HCT116 (cell line): ENCODE results near the gene BACE1. TPM values are rescaled to one million over a fixed set of nuclear protein-coding genes. Genes with fewer than 3 reads are reported as not detected.

Source experiments
- ATAC-seq: fragments of 200-7000 bp; cut with Tn5 transposase; 2 replicates; pipeline ENCODE4 v1.9.1; 2020; ENCODE audit warnings: mild to moderate bottlenecking, moderate library complexity
- BruUV-seq: library from RNA; stranded (reverse); fragments of 400-500 nt; replicated peaks from 2 replicates; lab custom pipeline; 2021; lab: Mats Ljungman, UMichigan
- CTCF ChIA-PET: fragments of 300-600 bp; sonication (Branson Sonifier 250); formaldehyde crosslinking; loops from one replicate; lab custom pipeline; 2021; ENCODE audit warnings: antibody characterized with exemption; lab: Charles Lee
- POLR2A ChIA-PET: fragments of 300-600, 350-600 bp; sonication (Branson Sonifier 250); formaldehyde crosslinking; loops from one replicate; lab custom pipeline; 2021; ENCODE audit warnings: antibody characterized with exemption; lab: Charles Lee
- RAD21 ChIA-PET, 2 experiments: fragments of 300-600 bp; sonication (Branson Sonifier 250); formaldehyde crosslinking; loops; one replicate each; lab custom pipeline; 2023; ENCODE audit warnings: low total read pairs in 2 of 2; ENCODE audit not compliant: uncharacterized antibody in 2 of 2, unreplicated experiment in 2 of 2, low non-redundant PET in 1 of 2; lab: Charles Lee
- DNase-seq: peaks from one replicate; pipeline ENCODE4 v3.0.0-alpha.2; 2010; ENCODE audit warnings: low read depth, low spot score
- H2AFZ ChIP-seq: fragments of 200-600 bp; shearing (Covaris generic), sonication (generic); 2 replicates; pipeline ENCODE4 v1.6.1; 2017; ENCODE audit warnings: low read depth, mixed run types, mixed read lengths, antibody characterized with exemption, low read length; ENCODE audit not compliant: poor library complexity, severe bottlenecking
- H3K27ac ChIP-seq: 2 replicates; pipeline ENCODE4 v1.5.1; 2012; ENCODE audit warnings: low read depth, low read length
- H3K27me3 ChIP-seq: fragments of 200-600 bp; sonication (generic); 2 replicates; pipeline ENCODE4 v1.6.1; 2016; ENCODE audit warnings: mixed run types, low read length, mixed read lengths; ENCODE audit not compliant: insufficient read depth
- H3K36me3 ChIP-seq, 2 experiments: fragments of 200-500 bp in 1 of 2; fragments of 200-600 bp in 1 of 2; sonication (Bioruptor generic) in 1 of 2; sonication (generic) in 1 of 2; 2 replicates each; pipeline versions ENCODE4 v1.5.1 to v1.6.1; 2014 to 2016; ENCODE audit warnings: low read length in 2 of 2, inconsistent platforms in 1 of 2, mixed read lengths in 1 of 2, mixed run types in 1 of 2; ENCODE audit not compliant: insufficient read depth in 2 of 2, control insufficient read depth in 1 of 2
- H3K4me1 ChIP-seq, 2 experiments: fragments of 200-600 bp in 1 of 2; sonication (generic) in 1 of 2; 2 replicates each; pipeline versions ENCODE4 v1.5.1 to v1.6.1; 2012 to 2017; ENCODE audit warnings: low read length in 2 of 2, inconsistent platforms in 1 of 2, mild to moderate bottlenecking in 1 of 2, mixed read lengths in 1 of 2, mixed run types in 1 of 2, moderate library complexity in 1 of 2; ENCODE audit not compliant: insufficient read depth in 2 of 2, control insufficient read depth in 1 of 2
- H3K4me2 ChIP-seq: fragments of 200-600 bp; sonication (generic); 2 replicates; pipeline ENCODE4 v1.6.1; 2017; ENCODE audit warnings: mixed run types, low read length, mixed read lengths
- H3K4me3 ChIP-seq, 2 experiments: fragments of 200-600 bp in 1 of 2; sonication (generic) in 1 of 2; replicated peaks in 1 of 2; 2 replicates each; pipeline ENCODE4 v1.5.1; 2011 to 2016; ENCODE audit warnings: low read length in 2 of 2, control low read depth in 1 of 2, low read depth in 1 of 2, mild to moderate bottlenecking in 1 of 2, mixed read lengths in 1 of 2, mixed run types in 1 of 2
- H3K79me2 ChIP-seq: fragments of 200-600 bp; sonication (generic); 2 replicates; pipeline ENCODE4 v1.6.1; 2017; ENCODE audit warnings: mild to moderate bottlenecking, mixed run types, low read length, moderate library complexity, mixed read lengths; ENCODE audit not compliant: insufficient read depth
- H3K9ac ChIP-seq: fragments of 200-600 bp; sonication (generic); 2 replicates; pipeline ENCODE4 v1.6.1; 2016; ENCODE audit warnings: low read length, mixed read lengths
- H3K9me2 ChIP-seq: fragments of 200-600 bp; sonication (generic), shearing (Covaris generic); 2 replicates; pipeline ENCODE4 v1.6.1; 2017; ENCODE audit warnings: mixed run types, mild to moderate bottlenecking, moderate library complexity; ENCODE audit not compliant: insufficient read depth
- H3K9me3 ChIP-seq, 2 experiments: fragments of 200-500 bp in 1 of 2; fragments of 200-600 bp in 1 of 2; sonication (Bioruptor generic) in 1 of 2; sonication (generic) in 1 of 2; 2 replicates each; pipeline ENCODE4 v1.6.1; 2014 to 2017; ENCODE audit warnings: low read length in 2 of 2, mixed read lengths in 2 of 2, inconsistent platforms in 1 of 2, low read depth in 1 of 2, mild to moderate bottlenecking in 1 of 2, mixed run types in 1 of 2, moderate library complexity in 1 of 2; ENCODE audit not compliant: control insufficient read depth in 1 of 2, insufficient read depth in 1 of 2
- H4K20me1 ChIP-seq: fragments of 200-600 bp; sonication (generic), shearing (Covaris generic); 2 replicates; pipeline ENCODE4 v1.6.1; 2017; ENCODE audit warnings: mixed run types, mild to moderate bottlenecking, moderate library complexity; ENCODE audit not compliant: insufficient read depth
- ATF3 ChIP-seq: IDR thresholded peaks from 2 replicates; pipeline ENCODE4 v1.6.1; 2012
- EZH2 ChIP-seq: fragments of 200-600 bp; sonication (generic); IDR thresholded peaks from 2 replicates; pipeline ENCODE4 v1.6.1; 2017; ENCODE audit warnings: antibody characterized with exemption, mixed run types
- EZH2phosphoT487 ChIP-seq: fragments of 200-600 bp; IDR thresholded peaks from 2 replicates; pipeline ENCODE4 v1.6.1; 2018; ENCODE audit warnings: antibody characterized with exemption, borderline replicate concordance
- FOSL1 ChIP-seq: IDR thresholded peaks from 2 replicates; pipeline ENCODE4 v1.6.1; 2012; ENCODE audit warnings: low read depth
- JUND ChIP-seq: IDR thresholded peaks from 2 replicates; pipeline ENCODE4 v1.6.1; 2012
- POLR2AphosphoS5 ChIP-seq: IDR thresholded peaks from 2 replicates; pipeline ENCODE4 v1.6.1; 2011; ENCODE audit warnings: mild to moderate bottlenecking, low read depth, low read length, moderate library complexity
- RAD21 ChIP-seq: IDR thresholded peaks from 2 replicates; pipeline ENCODE4 v1.6.1; 2012; ENCODE audit warnings: low read depth, mild to moderate bottlenecking
- SIN3A ChIP-seq: IDR thresholded peaks from 2 replicates; pipeline ENCODE4 v1.6.1; 2012; ENCODE audit warnings: low read depth
- SP1 ChIP-seq: IDR thresholded peaks from 2 replicates; pipeline ENCODE4 v1.6.1; 2012; ENCODE audit warnings: low read depth
- TCF7L2 ChIP-seq: IDR thresholded peaks from 2 replicates; pipeline ENCODE4 v1.7.0; 2011; ENCODE audit warnings: borderline replicate concordance, inconsistent platforms; ENCODE audit not compliant: insufficient read depth, insufficient read length; ENCODE audit errors: extremely low read depth
- ZNF274 ChIP-seq: fragments of 200-500 bp; sonication (Bioruptor generic); IDR thresholded peaks from 2 replicates; pipeline ENCODE4 v1.6.1; 2014; ENCODE audit warnings: mild to moderate bottlenecking, low read depth, low read length, inconsistent platforms
- intact Hi-C: fragments of 100-400 bp; cut with micrococcal nuclease; formaldehyde crosslinking; loops from 2 replicates; pipeline ENCODE4 v1.10.0; 2022
- total RNA-seq: library from RNA; stranded (reverse); gene quantifications from one replicate; pipeline ENCODE4 v1.2.1, GENCODE V29; 2021; ENCODE audit not compliant: unreplicated experiment
- TF ChIP-seq, protein P1 (sequence below): IDR thresholded peaks from 2 replicates; pipeline ENCODE4 v1.6.1; 2012; ENCODE audit warnings: low read depth

Gene BACE1
- total RNA-seq, 1 experiment from 2014 or later, result 8.5 TPM

GRCh38 chr11:117300773-117301172 is 15.3 kb downstream of the BACE1 start:
- no peak for TF ChIP-seq SP1
- no peak for TF ChIP-seq POLR2AphosphoS5
- no peak for TF ChIP-seq JUND
- no peak for TF ChIP-seq EZH2phosphoT487
- no peak for TF ChIP-seq ZNF274
- TF ChIP-seq ATF3, result no peak
- no peak for TF ChIP-seq TCF7L2
- TF ChIP-seq FOSL1, result no peak
- no peak for TF ChIP-seq SIN3A
- Histone ChIP-seq H4K20me1 (no peaks in the 10 kb centered on the region), H3K27ac (no peak overlapping the region), H3K9me2 (no peaks in the 10 kb centered on the region), H3K9ac (no peak overlapping the region), H3K27me3 (no peaks in the 10 kb centered on the region), H3K9me3 (no peaks in the 10 kb centered on the region), H3K36me3 (no peaks in the 10 kb centered on the region), H2AFZ (no peak overlapping the region), H3K4me3 (no peak overlapping the region), H3K4me2 (no peak overlapping the region), H3K4me1 (no peaks in the 10 kb centered on the region), H3K79me2 (no peaks in the 10 kb centered on the region)
- no peak for DNase-seq
- intact Hi-C loops, result no loop called here
- BruUV-seq, result no TSS peak
- no peak for ATAC-seq
- CTCF ChIA-PET, result no interaction called here
- RAD21 ChIA-PET, result no interaction called here
- POLR2A ChIA-PET, result no interaction called here

DNA sequence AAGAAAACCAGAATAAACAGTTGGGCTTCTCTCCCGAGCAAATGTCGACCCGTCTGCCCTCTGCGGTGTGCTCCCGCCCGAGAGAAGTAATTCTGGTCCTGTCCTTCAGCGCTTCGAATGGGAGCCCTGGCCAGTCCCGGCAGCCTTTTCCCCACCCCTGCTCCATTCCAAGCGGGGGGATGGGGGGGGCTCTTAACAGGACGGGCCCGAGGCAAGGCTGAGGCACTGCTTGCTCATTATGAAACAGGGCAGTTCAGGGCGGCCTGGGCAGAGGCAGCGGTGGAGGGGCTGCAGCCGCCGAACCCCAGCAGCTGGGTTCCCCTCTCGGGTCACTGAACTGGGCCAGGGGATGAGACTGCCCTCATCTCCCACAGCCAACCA is 15.8 kb downstream of the BACE1 start:
- Histone ChIP-seq H2AFZ (no peak overlapping the region), H3K9me3 (no peaks in the 10 kb centered on the region), H3K9me2 (no peaks in the 10 kb centered on the region), H4K20me1 (no peaks in the 10 kb centered on the region), H3K4me1 (no peaks in the 10 kb centered on the region), H3K27ac (no peak overlapping the region), H3K4me2 (no peak overlapping the region), H3K9ac (no peak overlapping the region), H3K27me3 (no peaks in the 10 kb centered on the region), H3K36me3 (no peaks in the 10 kb centered on the region), H3K79me2 (no peaks in the 10 kb centered on the region), H3K4me3 (no peak overlapping the region)
- ATAC-seq, result no peak
- RAD21 ChIA-PET, result no interaction called here
- intact Hi-C loops, result no loop called here
- CTCF ChIA-PET, result no interaction called here
- BruUV-seq, result no TSS peak
- no peak for TF ChIP-seq EZH2
- TF ChIP-seq SIN3A, result no peak
- TF ChIP-seq, protein P1, sequence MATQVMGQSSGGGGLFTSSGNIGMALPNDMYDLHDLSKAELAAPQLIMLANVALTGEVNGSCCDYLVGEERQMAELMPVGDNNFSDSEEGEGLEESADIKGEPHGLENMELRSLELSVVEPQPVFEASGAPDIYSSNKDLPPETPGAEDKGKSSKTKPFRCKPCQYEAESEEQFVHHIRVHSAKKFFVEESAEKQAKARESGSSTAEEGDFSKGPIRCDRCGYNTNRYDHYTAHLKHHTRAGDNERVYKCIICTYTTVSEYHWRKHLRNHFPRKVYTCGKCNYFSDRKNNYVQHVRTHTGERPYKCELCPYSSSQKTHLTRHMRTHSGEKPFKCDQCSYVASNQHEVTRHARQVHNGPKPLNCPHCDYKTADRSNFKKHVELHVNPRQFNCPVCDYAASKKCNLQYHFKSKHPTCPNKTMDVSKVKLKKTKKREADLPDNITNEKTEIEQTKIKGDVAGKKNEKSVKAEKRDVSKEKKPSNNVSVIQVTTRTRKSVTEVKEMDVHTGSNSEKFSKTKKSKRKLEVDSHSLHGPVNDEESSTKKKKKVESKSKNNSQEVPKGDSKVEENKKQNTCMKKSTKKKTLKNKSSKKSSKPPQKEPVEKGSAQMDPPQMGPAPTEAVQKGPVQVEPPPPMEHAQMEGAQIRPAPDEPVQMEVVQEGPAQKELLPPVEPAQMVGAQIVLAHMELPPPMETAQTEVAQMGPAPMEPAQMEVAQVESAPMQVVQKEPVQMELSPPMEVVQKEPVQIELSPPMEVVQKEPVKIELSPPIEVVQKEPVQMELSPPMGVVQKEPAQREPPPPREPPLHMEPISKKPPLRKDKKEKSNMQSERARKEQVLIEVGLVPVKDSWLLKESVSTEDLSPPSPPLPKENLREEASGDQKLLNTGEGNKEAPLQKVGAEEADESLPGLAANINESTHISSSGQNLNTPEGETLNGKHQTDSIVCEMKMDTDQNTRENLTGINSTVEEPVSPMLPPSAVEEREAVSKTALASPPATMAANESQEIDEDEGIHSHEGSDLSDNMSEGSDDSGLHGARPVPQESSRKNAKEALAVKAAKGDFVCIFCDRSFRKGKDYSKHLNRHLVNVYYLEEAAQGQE, result no peak
- no peak for TF ChIP-seq RAD21
- DNase-seq, result no peak
- POLR2A ChIA-PET, result no interaction called here
